IMR-90 (cell line): ENCODE data around the gene ARHGAP12.

Experiments used
- CEBPB ChIP-seq: IDR thresholded peaks from 2 replicates; pipeline ENCODE4 v1.6.1; 2012; ENCODE audit warnings: low read depth, low read length, improper control_type of control experiment
- MAFK ChIP-seq: IDR thresholded peaks from 2 replicates; pipeline ENCODE4 v1.6.1; 2012; ENCODE audit warnings: low read depth, low read length, improper control_type of control experiment
- POLR2A ChIP-seq: IDR thresholded peaks from 2 replicates; pipeline ENCODE4 v1.6.1; 2012; ENCODE audit warnings: mild to moderate bottlenecking, low read depth, low read length
- TF ChIP-seq, protein P1 (sequence below): conservative IDR thresholded peaks from 2 replicates; pipeline ENCODE4 v1.5.1; 2012; ENCODE audit warnings: mild to moderate bottlenecking, low read depth, low read length, improper control_type of control experiment

DNA sequence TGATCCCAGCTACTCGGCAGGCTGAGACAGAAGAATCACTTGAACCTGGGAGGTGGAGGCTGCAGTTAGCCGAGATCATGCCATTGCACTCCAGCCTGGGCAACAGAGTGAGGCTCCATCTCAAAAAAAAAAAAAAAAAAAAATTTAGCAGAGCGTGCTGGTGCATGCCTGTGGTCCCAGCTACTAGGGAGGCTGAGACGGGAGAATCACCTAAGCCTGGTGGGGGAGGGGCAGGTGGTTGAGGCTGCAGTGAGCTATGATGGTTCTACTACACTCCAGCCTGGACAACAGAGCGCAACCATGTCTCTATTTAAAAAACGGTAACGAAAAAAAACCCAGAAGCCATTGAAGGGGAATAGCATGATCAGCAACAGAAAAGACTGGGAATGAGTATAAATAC, 89.9 kb downstream of the ARHGAP12 start:
- TF ChIP-seq POLR2A = no peak
- TF ChIP-seq, protein P1, sequence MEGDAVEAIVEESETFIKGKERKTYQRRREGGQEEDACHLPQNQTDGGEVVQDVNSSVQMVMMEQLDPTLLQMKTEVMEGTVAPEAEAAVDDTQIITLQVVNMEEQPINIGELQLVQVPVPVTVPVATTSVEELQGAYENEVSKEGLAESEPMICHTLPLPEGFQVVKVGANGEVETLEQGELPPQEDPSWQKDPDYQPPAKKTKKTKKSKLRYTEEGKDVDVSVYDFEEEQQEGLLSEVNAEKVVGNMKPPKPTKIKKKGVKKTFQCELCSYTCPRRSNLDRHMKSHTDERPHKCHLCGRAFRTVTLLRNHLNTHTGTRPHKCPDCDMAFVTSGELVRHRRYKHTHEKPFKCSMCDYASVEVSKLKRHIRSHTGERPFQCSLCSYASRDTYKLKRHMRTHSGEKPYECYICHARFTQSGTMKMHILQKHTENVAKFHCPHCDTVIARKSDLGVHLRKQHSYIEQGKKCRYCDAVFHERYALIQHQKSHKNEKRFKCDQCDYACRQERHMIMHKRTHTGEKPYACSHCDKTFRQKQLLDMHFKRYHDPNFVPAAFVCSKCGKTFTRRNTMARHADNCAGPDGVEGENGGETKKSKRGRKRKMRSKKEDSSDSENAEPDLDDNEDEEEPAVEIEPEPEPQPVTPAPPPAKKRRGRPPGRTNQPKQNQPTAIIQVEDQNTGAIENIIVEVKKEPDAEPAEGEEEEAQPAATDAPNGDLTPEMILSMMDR = no peak
- TF ChIP-seq MAFK = no peak
- TF ChIP-seq CEBPB = no peak
